Suprapubic skin (tissue), 4 donors: ENCODE measurements around the gene RPS24. TPM values are rescaled to one million over a fixed set of nuclear protein-coding genes. Genes with fewer than 3 reads are reported as not detected.

Experiments used
- DNase-seq, 2 donors: peaks; one replicate each; pipeline ENCODE4 v3.0.0-alpha.2; 2019; ENCODE audit warnings: low spot score in 2 of 2
- H3K27ac ChIP-seq: fragments of 200-600 bp; sonication (generic); one replicate; pipeline ENCODE4 v1.5.1; 2019
- H3K27me3 ChIP-seq: fragments of 200-600 bp; sonication (generic); one replicate; pipeline ENCODE4 v1.5.1; 2019
- H3K36me3 ChIP-seq: fragments of 200-600 bp; sonication (generic); one replicate; pipeline ENCODE4 v1.5.1; 2019
- H3K4me1 ChIP-seq: fragments of 200-600 bp; sonication (generic); one replicate; pipeline ENCODE4 v1.5.1; 2019
- H3K4me3 ChIP-seq: fragments of 200-600 bp; sonication (generic); one replicate; pipeline ENCODE4 v1.5.1; 2019; ENCODE audit warnings: mild to moderate bottlenecking
- H3K9me3 ChIP-seq: fragments of 200-600 bp; sonication (generic); one replicate; pipeline ENCODE4 v1.5.1; 2019
- CTCF ChIP-seq, 2 donors: fragments of 200-600 bp in 1 of 2; fragments of 450-650 bp in 1 of 2; sonication (generic) in 1 of 2; IDR thresholded peaks; one replicate each; pipeline ENCODE4 v1.5.1; 2016 to 2019; ENCODE audit warnings: antibody characterized with exemption in 2 of 2, mild to moderate bottlenecking in 1 of 2, moderate library complexity in 1 of 2
- EP300 ChIP-seq: sonication (generic); formaldehyde crosslinking; IDR thresholded peaks from one replicate; pipeline ENCODE4 v1.6.1; 2017; ENCODE audit warnings: antibody characterized with exemption
- POLR2A ChIP-seq, 2 donors: fragments of 450-650 bp; IDR thresholded peaks; one replicate each; pipeline ENCODE4 v1.6.1; 2017; ENCODE audit warnings: antibody characterized with exemption in 2 of 2, mild to moderate bottlenecking in 2 of 2, moderate library complexity in 2 of 2
- POLR2AphosphoS5 ChIP-seq, 3 donors: sonication (generic); formaldehyde crosslinking; IDR thresholded peaks; one replicate each; pipeline ENCODE4 v1.6.1; 2017; ENCODE audit warnings: antibody characterized with exemption in 3 of 3
- WGBS: methylation state at CpG from one replicate; pipeline ENCODE4 v1.1.5; 2018; 5-methylcytosine and 5-hydroxymethylcytosine counted together
- total RNA-seq, 4 donors: library from RNA; depleted of rRNA; stranded (reverse); fragments of >200 nt; gene quantifications; one replicate each; pipeline ENCODE4 v1.1.0, GENCODE V29; 2016

RPS24 gene
- total RNA-seq, 4 donors from 2014 or later, result 1,912 to 3,227 (median 3,162) TPM

- no peak overlapping the region for H3K4me3 ChIP-seq
- no peak for TF ChIP-seq POLR2A (IDR thresholded peaks at IDR 0.05)
- no peak for TF ChIP-seq CTCF (IDR thresholded peaks at IDR 0.05)
- TF ChIP-seq POLR2AphosphoS5 (IDR thresholded peaks at IDR 0.05), result no peak
- no peak for TF ChIP-seq EP300
- H3K27ac ChIP-seq, result no peak overlapping the region
- no peaks in the 10 kb centered on the region for H3K9me3 ChIP-seq
- H3K4me1 ChIP-seq, result peaks cover 12% of the 10 kb centered on the region
- no peaks in the 10 kb centered on the region for H3K27me3 ChIP-seq
- 81% methylated on average over 10 of the region's 10 CpGs for WGBS
- DNase-seq, result no peak
- H3K36me3 ChIP-seq, result peaks cover 26% of the 10 kb centered on the region
These were observed 11.6 kb downstream of the RPS24 start for GRCh38 chr10:78045237-78045636.

- H3K9me3 ChIP-seq, result no peaks in the 10 kb centered on the region
- no peak overlapping the region for H3K4me3 ChIP-seq
- no peak overlapping the region for H3K27ac ChIP-seq
- TF ChIP-seq EP300 (no peak), POLR2AphosphoS5 (IDR thresholded peaks at IDR 0.05) (no peak), CTCF (IDR thresholded peaks at IDR 0.05) (no peak), POLR2A (IDR thresholded peaks at IDR 0.05) (no peak)
- peaks cover 20% of the 10 kb centered on the region for H3K36me3 ChIP-seq
- H3K4me1 ChIP-seq, result peaks cover 12% of the 10 kb centered on the region
- H3K27me3 ChIP-seq, result no peaks in the 10 kb centered on the region
- DNase-seq, result no peak
- 77% methylated on average over 8 of the region's 8 CpGs for WGBS
These were observed 12.2 kb downstream of the RPS24 start for GRCh38 chr10:78045856-78046255.

- Histone ChIP-seq H3K27me3 (no peaks in the 10 kb centered on the region), H3K4me1 (peaks cover 12% of the 10 kb centered on the region), H3K36me3 (peaks cover 11% of the 10 kb centered on the region), H3K9me3 (no peaks in the 10 kb centered on the region), H3K27ac (no peak overlapping the region), H3K4me3 (no peak overlapping the region)
- no peak for DNase-seq
- no peak for TF ChIP-seq POLR2A (IDR thresholded peaks at IDR 0.05)
- no peak for TF ChIP-seq EP300
- no peak for TF ChIP-seq POLR2AphosphoS5 (IDR thresholded peaks at IDR 0.05)
- no peak for TF ChIP-seq CTCF (IDR thresholded peaks at IDR 0.05)
- 71% methylated on average over 10 of the region's 10 CpGs for WGBS
These were observed 13.1 kb downstream of the RPS24 start for GRCh38 chr10:78046711-78047269.

- Histone ChIP-seq H3K36me3 (peaks cover 5% of the 10 kb centered on the region), H3K4me3 (no peak overlapping the region), H3K4me1 (peaks cover 12% of the 10 kb centered on the region), H3K27me3 (no peaks in the 10 kb centered on the region), H3K9me3 (no peaks in the 10 kb centered on the region), H3K27ac (no peak overlapping the region)
- WGBS, result 27% methylated on average over 13 of the region's 13 CpGs
- peak; percentile 88 to 93 for DNase-seq
- TF ChIP-seq CTCF (IDR thresholded peaks at IDR 0.05) (peak; percentile 78 to 87), POLR2AphosphoS5 (IDR thresholded peaks at IDR 0.05) (no peak)
These were observed 13.7 kb downstream of the RPS24 start for GRCh38 chr10:78047314-78047891.

GRCh38 chr10:78049851-78050250, 16.2 kb downstream of the RPS24 start:
- no peak overlapping the region for H3K27ac ChIP-seq
- no peak for DNase-seq
- H3K27me3 ChIP-seq, result no peaks in the 10 kb centered on the region
- no peaks in the 10 kb centered on the region for H3K36me3 ChIP-seq
- H3K4me1 ChIP-seq, result peaks cover 8% of the 10 kb centered on the region
- H3K4me3 ChIP-seq, result no peak overlapping the region
- no peaks in the 10 kb centered on the region for H3K9me3 ChIP-seq
- 71% methylated on average over 1 of the region's 1 CpG for WGBS
- TF ChIP-seq CTCF (IDR thresholded peaks at IDR 0.05), result no peak
- no peak for TF ChIP-seq EP300
- no peak for TF ChIP-seq POLR2A (IDR thresholded peaks at IDR 0.05)
- TF ChIP-seq POLR2AphosphoS5 (IDR thresholded peaks at IDR 0.05), result no peak
